A549 (cell line): ENCODE measurements around the gene MRPS26.

Experiments
- BHLHE40 ChIP-seq: IDR thresholded peaks from 2 replicates; pipeline ENCODE4 v1.6.1; 2012; ENCODE audit warnings: low read depth, low read length, inconsistent platforms
- CEBPB ChIP-seq, 2 experiments: fragments of >200 bp in 1 of 2; sonication (Bioruptor Twin) in 1 of 2; formaldehyde crosslinking in 1 of 2; IDR thresholded peaks; 2 replicates each; pipeline ENCODE4 v1.6.1; 2012 to 2016
- CHD2 ChIP-seq: fragments of 150-350 bp; IDR thresholded peaks from 2 replicates; pipeline ENCODE4 v1.6.1; 2014; ENCODE audit warnings: low read length; ENCODE audit not compliant: partially characterized antibody
- CTCF ChIP-seq: fragments of >200 bp; sonication (Bioruptor Twin); formaldehyde crosslinking; IDR thresholded peaks from 3 replicates; pipeline ENCODE4 v1.5.1; 2016
- EP300 ChIP-seq, 2 experiments: fragments of >200 bp; sonication (Bioruptor Twin); formaldehyde crosslinking; IDR thresholded peaks; 2 replicates in 1 of 2; 3 replicates in 1 of 2; pipeline ENCODE4 v1.6.1; 2016 to 2017
- ESRRA ChIP-seq: fragments of 150-350 bp; IDR thresholded peaks from 2 replicates; pipeline ENCODE4 v1.6.1; 2014; ENCODE audit warnings: mild to moderate bottlenecking, low read length, borderline replicate concordance
- HOXA7 ChIP-seq: fragments of 250-450 bp; sonication (Bioruptor Pico); IDR thresholded peaks from 2 replicates; pipeline ENCODE4 v1.5.0; 2020; ENCODE audit warnings: mild to moderate bottlenecking, moderate library complexity
- KDM1A ChIP-seq: fragments of 200-600 bp; sonication (generic); IDR thresholded peaks from 2 replicates; pipeline ENCODE4 v1.6.1; 2016; ENCODE audit warnings: low read depth, mild to moderate bottlenecking
- NPAS2 ChIP-seq: fragments of 250-450 bp; sonication (Bioruptor Pico); IDR thresholded peaks from 2 replicates; pipeline ENCODE4 v1.8.0; 2022; ENCODE audit warnings: mild to moderate bottlenecking, moderate library complexity, borderline replicate concordance
- POLR2A ChIP-seq: IDR thresholded peaks from 2 replicates; pipeline ENCODE4 v1.6.1; 2012; ENCODE audit warnings: mild to moderate bottlenecking, low read length
- RAD21 ChIP-seq, 2 experiments: fragments of >200 bp in 1 of 2; sonication (Bioruptor Twin) in 1 of 2; formaldehyde crosslinking in 1 of 2; IDR thresholded peaks in 1 of 2; conservative IDR thresholded peaks in 1 of 2; 2 replicates in 1 of 2; 3 replicates in 1 of 2; pipeline ENCODE4 v1.6.1; 2012 to 2018; ENCODE audit warnings: inconsistent platforms in 1 of 2
- REST ChIP-seq: fragments of 200-600 bp; sonication (generic); IDR thresholded peaks from 2 replicates; pipeline ENCODE4 v1.6.1; 2016; ENCODE audit warnings: antibody characterized with exemption, mild to moderate bottlenecking, moderate library complexity
- USF2 ChIP-seq: fragments of 450-650 bp; IDR thresholded peaks from 2 replicates; pipeline ENCODE4 v1.6.1; 2014; ENCODE audit warnings: antibody characterized with exemption

- TF ChIP-seq USF2 (no peak), ESRRA (no peak), CTCF (no peak), RAD21 (conservative IDR thresholded peaks at IDR 0.05 in 1 of 2, IDR thresholded peaks at IDR 0.05 in 1 of 2) (no peak), POLR2A (no peak), NPAS2 (CRISPR knock-in tag) (no peak), CHD2 (no peak), REST (no peak), EP300 (IDR thresholded peaks at IDR 0.05) (no peak), KDM1A (no peak), CEBPB (IDR thresholded peaks at IDR 0.05) (no peak), HOXA7 (CRISPR knock-in tag) (no peak), BHLHE40 (no peak)
Observed at GRCh38 chr20:3021777-3022176, 24.1 kb upstream of the MRPS26 start.
